HCT116 (cell line): ENCODE measurements around the gene MPV17L. TPM values are rescaled to one million over a fixed set of nuclear protein-coding genes. Genes with fewer than 3 reads are reported as not detected.
"Not testable (repeated sequence)": the region's sequence is repeated elsewhere in the genome, so short reads cannot be mapped to it uniquely, and the experiment has no call there.

Experiments used
- ATAC-seq: fragments of 200-7000 bp; cut with Tn5 transposase; 2 replicates; pipeline ENCODE4 v1.9.1; 2020; ENCODE audit warnings: mild to moderate bottlenecking, moderate library complexity
- BruUV-seq: library from RNA; stranded (reverse); fragments of 400-500 nt; replicated peaks from 2 replicates; lab custom pipeline; 2021; lab: Mats Ljungman, UMichigan
- CTCF ChIA-PET: fragments of 300-600 bp; sonication (Branson Sonifier 250); formaldehyde crosslinking; loops from one replicate; lab custom pipeline; 2021; ENCODE audit warnings: antibody characterized with exemption; lab: Charles Lee
- POLR2A ChIA-PET: fragments of 300-600, 350-600 bp; sonication (Branson Sonifier 250); formaldehyde crosslinking; loops from one replicate; lab custom pipeline; 2021; ENCODE audit warnings: antibody characterized with exemption; lab: Charles Lee
- RAD21 ChIA-PET, 2 experiments: fragments of 300-600 bp; sonication (Branson Sonifier 250); formaldehyde crosslinking; loops; one replicate each; lab custom pipeline; 2023; ENCODE audit warnings: low total read pairs in 2 of 2; ENCODE audit not compliant: uncharacterized antibody in 2 of 2, unreplicated experiment in 2 of 2, low non-redundant PET in 1 of 2; lab: Charles Lee
- DNase-seq: peaks from one replicate; pipeline ENCODE4 v3.0.0-alpha.2; 2010; ENCODE audit warnings: low read depth, low spot score
- H2AFZ ChIP-seq: fragments of 200-600 bp; shearing (Covaris generic), sonication (generic); 2 replicates; pipeline ENCODE4 v1.6.1; 2017; ENCODE audit warnings: low read depth, mixed run types, mixed read lengths, antibody characterized with exemption, low read length; ENCODE audit not compliant: poor library complexity, severe bottlenecking
- H3K27ac ChIP-seq: 2 replicates; pipeline ENCODE4 v1.5.1; 2012; ENCODE audit warnings: low read depth, low read length
- H3K27me3 ChIP-seq: fragments of 200-600 bp; sonication (generic); 2 replicates; pipeline ENCODE4 v1.6.1; 2016; ENCODE audit warnings: mixed run types, low read length, mixed read lengths; ENCODE audit not compliant: insufficient read depth
- H3K36me3 ChIP-seq, 2 experiments: fragments of 200-500 bp in 1 of 2; fragments of 200-600 bp in 1 of 2; sonication (Bioruptor generic) in 1 of 2; sonication (generic) in 1 of 2; 2 replicates each; pipeline versions ENCODE4 v1.5.1 to v1.6.1; 2014 to 2016; ENCODE audit warnings: low read length in 2 of 2, inconsistent platforms in 1 of 2, mixed read lengths in 1 of 2, mixed run types in 1 of 2; ENCODE audit not compliant: insufficient read depth in 2 of 2, control insufficient read depth in 1 of 2
- H3K4me1 ChIP-seq, 2 experiments: fragments of 200-600 bp in 1 of 2; sonication (generic) in 1 of 2; 2 replicates each; pipeline versions ENCODE4 v1.5.1 to v1.6.1; 2012 to 2017; ENCODE audit warnings: low read length in 2 of 2, inconsistent platforms in 1 of 2, mild to moderate bottlenecking in 1 of 2, mixed read lengths in 1 of 2, mixed run types in 1 of 2, moderate library complexity in 1 of 2; ENCODE audit not compliant: insufficient read depth in 2 of 2, control insufficient read depth in 1 of 2
- H3K4me2 ChIP-seq: fragments of 200-600 bp; sonication (generic); 2 replicates; pipeline ENCODE4 v1.6.1; 2017; ENCODE audit warnings: mixed run types, low read length, mixed read lengths
- H3K4me3 ChIP-seq, 2 experiments: fragments of 200-600 bp in 1 of 2; sonication (generic) in 1 of 2; replicated peaks in 1 of 2; 2 replicates each; pipeline ENCODE4 v1.5.1; 2011 to 2016; ENCODE audit warnings: low read length in 2 of 2, control low read depth in 1 of 2, low read depth in 1 of 2, mild to moderate bottlenecking in 1 of 2, mixed read lengths in 1 of 2, mixed run types in 1 of 2
- H3K79me2 ChIP-seq: fragments of 200-600 bp; sonication (generic); 2 replicates; pipeline ENCODE4 v1.6.1; 2017; ENCODE audit warnings: mild to moderate bottlenecking, mixed run types, low read length, moderate library complexity, mixed read lengths; ENCODE audit not compliant: insufficient read depth
- H3K9ac ChIP-seq: fragments of 200-600 bp; sonication (generic); 2 replicates; pipeline ENCODE4 v1.6.1; 2016; ENCODE audit warnings: low read length, mixed read lengths
- H3K9me2 ChIP-seq: fragments of 200-600 bp; sonication (generic), shearing (Covaris generic); 2 replicates; pipeline ENCODE4 v1.6.1; 2017; ENCODE audit warnings: mixed run types, mild to moderate bottlenecking, moderate library complexity; ENCODE audit not compliant: insufficient read depth
- H3K9me3 ChIP-seq, 2 experiments: fragments of 200-500 bp in 1 of 2; fragments of 200-600 bp in 1 of 2; sonication (Bioruptor generic) in 1 of 2; sonication (generic) in 1 of 2; 2 replicates each; pipeline ENCODE4 v1.6.1; 2014 to 2017; ENCODE audit warnings: low read length in 2 of 2, mixed read lengths in 2 of 2, inconsistent platforms in 1 of 2, low read depth in 1 of 2, mild to moderate bottlenecking in 1 of 2, mixed run types in 1 of 2, moderate library complexity in 1 of 2; ENCODE audit not compliant: control insufficient read depth in 1 of 2, insufficient read depth in 1 of 2
- H4K20me1 ChIP-seq: fragments of 200-600 bp; sonication (generic), shearing (Covaris generic); 2 replicates; pipeline ENCODE4 v1.6.1; 2017; ENCODE audit warnings: mixed run types, mild to moderate bottlenecking, moderate library complexity; ENCODE audit not compliant: insufficient read depth
- FOSL1 ChIP-seq: IDR thresholded peaks from 2 replicates; pipeline ENCODE4 v1.6.1; 2012; ENCODE audit warnings: low read depth
- POLR2A ChIP-seq: IDR thresholded peaks from 2 replicates; pipeline ENCODE4 v1.7.0; 2011; ENCODE audit warnings: borderline replicate concordance; ENCODE audit not compliant: insufficient read depth, insufficient read length; ENCODE audit errors: extremely low read depth
- SP1 ChIP-seq: IDR thresholded peaks from 2 replicates; pipeline ENCODE4 v1.6.1; 2012; ENCODE audit warnings: low read depth
- TCF7L2 ChIP-seq: IDR thresholded peaks from 2 replicates; pipeline ENCODE4 v1.7.0; 2011; ENCODE audit warnings: borderline replicate concordance, inconsistent platforms; ENCODE audit not compliant: insufficient read depth, insufficient read length; ENCODE audit errors: extremely low read depth
- intact Hi-C: fragments of 100-400 bp; cut with micrococcal nuclease; formaldehyde crosslinking; loops from 2 replicates; pipeline ENCODE4 v1.10.0; 2022
- total RNA-seq: library from RNA; stranded (reverse); gene quantifications from one replicate; pipeline ENCODE4 v1.2.1, GENCODE V29; 2021; ENCODE audit not compliant: unreplicated experiment
- TF ChIP-seq, protein P1 (sequence below), 3 experiments: fragments of 200-600 bp in 1 of 3; sonication (generic) in 1 of 3; IDR thresholded peaks in 2 of 3; conservative IDR thresholded peaks in 1 of 3; 2 replicates each; pipeline ENCODE4 v1.5.1; 2012 to 2017; ENCODE audit warnings: low read depth in 2 of 3, low read length in 2 of 3, antibody characterized with exemption in 1 of 3, borderline replicate concordance in 1 of 3, control low read depth in 1 of 3, mild to moderate bottlenecking in 1 of 3, mixed read lengths in 1 of 3, mixed run types in 1 of 3, moderate library complexity in 1 of 3; ENCODE audit not compliant: insufficient read depth in 1 of 3

Gene MPV17L
- total RNA-seq, 1 experiment from 2014 or later = not detected

DNA sequence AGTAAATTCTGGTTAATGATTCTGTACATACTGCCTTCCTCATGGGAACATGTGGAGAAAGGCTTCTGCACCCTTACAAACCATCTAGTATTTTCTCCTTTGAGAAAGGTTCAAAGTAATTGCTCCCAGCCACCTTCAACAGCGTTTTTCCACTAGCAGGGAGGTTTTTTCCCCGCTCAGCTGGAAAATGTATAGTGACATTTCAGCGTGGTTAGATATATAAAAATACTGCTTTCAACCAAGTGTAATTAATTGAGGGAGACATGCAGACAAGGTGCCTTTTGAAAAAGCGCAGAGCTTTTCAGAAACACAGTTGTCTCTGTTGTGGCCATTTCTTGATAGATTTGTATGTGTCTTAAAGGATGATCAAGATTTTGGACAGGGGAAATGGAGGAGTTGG, 44.0 kb downstream of the MPV17L start (continued):
- TF ChIP-seq, protein P1, sequence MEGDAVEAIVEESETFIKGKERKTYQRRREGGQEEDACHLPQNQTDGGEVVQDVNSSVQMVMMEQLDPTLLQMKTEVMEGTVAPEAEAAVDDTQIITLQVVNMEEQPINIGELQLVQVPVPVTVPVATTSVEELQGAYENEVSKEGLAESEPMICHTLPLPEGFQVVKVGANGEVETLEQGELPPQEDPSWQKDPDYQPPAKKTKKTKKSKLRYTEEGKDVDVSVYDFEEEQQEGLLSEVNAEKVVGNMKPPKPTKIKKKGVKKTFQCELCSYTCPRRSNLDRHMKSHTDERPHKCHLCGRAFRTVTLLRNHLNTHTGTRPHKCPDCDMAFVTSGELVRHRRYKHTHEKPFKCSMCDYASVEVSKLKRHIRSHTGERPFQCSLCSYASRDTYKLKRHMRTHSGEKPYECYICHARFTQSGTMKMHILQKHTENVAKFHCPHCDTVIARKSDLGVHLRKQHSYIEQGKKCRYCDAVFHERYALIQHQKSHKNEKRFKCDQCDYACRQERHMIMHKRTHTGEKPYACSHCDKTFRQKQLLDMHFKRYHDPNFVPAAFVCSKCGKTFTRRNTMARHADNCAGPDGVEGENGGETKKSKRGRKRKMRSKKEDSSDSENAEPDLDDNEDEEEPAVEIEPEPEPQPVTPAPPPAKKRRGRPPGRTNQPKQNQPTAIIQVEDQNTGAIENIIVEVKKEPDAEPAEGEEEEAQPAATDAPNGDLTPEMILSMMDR (IDR thresholded peaks at IDR 0.05 in 2 of 3, conservative IDR thresholded peaks at IDR 0.05 in 1 of 3; ENCODE audit: borderline replicate concordance in 1 of 3, insufficient read depth in 1 of 3, low read depth in 2 of 3, low read length in 2 of 3) = no peak
- no peak for TF ChIP-seq TCF7L2
- no peak for TF ChIP-seq SP1

DNA sequence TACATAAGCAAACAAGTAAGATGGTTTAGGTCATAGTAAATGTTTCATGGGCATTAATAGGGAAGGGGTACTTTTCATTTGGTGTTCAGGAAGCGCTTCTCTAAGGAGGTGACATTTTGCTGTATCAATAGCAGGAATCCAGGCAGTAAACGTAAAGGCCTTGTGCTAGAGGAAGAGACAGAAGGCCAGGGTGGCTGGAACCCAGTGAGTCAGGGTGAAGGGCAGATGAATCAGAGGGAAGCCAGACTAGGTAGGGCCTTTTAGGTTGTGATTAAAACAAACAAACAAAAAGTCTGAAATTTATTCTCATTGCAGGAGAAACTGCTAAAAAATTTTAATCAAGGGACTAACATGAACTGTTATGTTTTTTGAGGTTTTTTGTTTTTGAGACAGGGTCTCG, 45.3 kb downstream of the MPV17L start:
- H3K36me3 ChIP-seq = no peaks in the 10 kb centered on the region
- H3K79me2 ChIP-seq = peaks cover 40% of the 10 kb centered on the region
- no peak for DNase-seq
- RAD21 ChIA-PET = no interaction called here
- BruUV-seq = no TSS peak
- H3K4me1 ChIP-seq = peaks cover 33 to 45% of the 10 kb centered on the region in 2 experiments
- H3K9me2 ChIP-seq = no peaks in the 10 kb centered on the region
- intact Hi-C loops = no loop called here
- ATAC-seq = peak; percentile 43; the same call in 1 of the 2 replicates
- H3K9ac ChIP-seq = peak overlapping the region; percentile 12
- peak overlapping the region; percentile 19 for H2AFZ ChIP-seq
- H3K27me3 ChIP-seq = no peaks in the 10 kb centered on the region
- H3K9me3 ChIP-seq = no peaks in the 10 kb centered on the region
- POLR2A ChIA-PET = no interaction called here
- TF ChIP-seq FOSL1 (peak; percentile 43; the same call in 1 of the 2 replicates), POLR2A (no peak)
- peak overlapping the region; percentile 40; the same call in 1 of the 2 replicates for H3K27ac ChIP-seq
- H4K20me1 ChIP-seq = no peaks in the 10 kb centered on the region
- peak overlapping the region; percentile 48 for H3K4me2 ChIP-seq
- H3K4me3 ChIP-seq = peak overlapping the region in 1 of 2 experiments; percentile 1; a peak in 1 of 4 replicates
- CTCF ChIA-PET = no interaction called here

DNA sequence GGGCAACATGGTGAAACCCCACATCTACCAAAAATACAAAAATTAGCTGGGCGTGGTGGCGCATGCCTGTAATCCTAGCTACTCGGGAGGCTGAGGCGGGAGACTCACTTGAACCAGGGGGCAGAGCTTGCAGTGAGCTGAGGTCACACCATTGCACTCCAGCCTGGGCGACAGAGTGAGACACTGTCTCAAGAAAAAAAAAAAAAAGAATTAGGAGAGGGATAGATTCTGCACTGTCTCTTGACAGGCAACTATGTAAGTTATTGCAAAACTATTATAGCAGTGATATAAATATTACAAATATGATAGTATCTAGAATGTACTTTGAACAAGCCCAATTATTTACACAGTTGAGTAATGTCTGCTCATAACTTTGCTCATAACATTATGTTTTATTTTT, 46.6 kb downstream of the MPV17L start:
- H3K4me1 ChIP-seq = peaks cover 30 to 40% of the 10 kb centered on the region in 2 experiments
- H2AFZ ChIP-seq, H3K27me3 ChIP-seq, intact Hi-C loops, POLR2A ChIA-PET, H3K9me2 ChIP-seq, BruUV-seq, DNase-seq, H4K20me1 ChIP-seq, H3K27ac ChIP-seq, ATAC-seq, H3K4me3 ChIP-seq, H3K9me3 ChIP-seq, H3K9ac ChIP-seq, RAD21 ChIA-PET, H3K4me2 ChIP-seq, H3K36me3 ChIP-seq: not testable (repeated sequence)
- peaks cover 33% of the 10 kb centered on the region for H3K79me2 ChIP-seq
- CTCF ChIA-PET = interaction anchor here (1.2 kb wide), 1 partner anchor 14 kb away, joined by 3 read pairs; no protein-coding TSS in a partner anchor
